DMS53 treated with DMSO at 0.1 percent for 48 hours (cell line): ENCODE data around the gene ULBP1.
A peak's percentile ranks its signal among the peaks of the same experiment; 100 is the strongest.
"Not testable (repeated sequence)": the region's sequence is repeated elsewhere in the genome, so short reads cannot be mapped to it uniquely, and the experiment has no call there.

ENCODE experiments used
- DNase-seq: peaks from one replicate; lab custom pipeline; 2025; ENCODE audit not compliant: unreplicated experiment; lab: John Stamatoyannopoulos, UW

ULBP1 gene

DNA sequence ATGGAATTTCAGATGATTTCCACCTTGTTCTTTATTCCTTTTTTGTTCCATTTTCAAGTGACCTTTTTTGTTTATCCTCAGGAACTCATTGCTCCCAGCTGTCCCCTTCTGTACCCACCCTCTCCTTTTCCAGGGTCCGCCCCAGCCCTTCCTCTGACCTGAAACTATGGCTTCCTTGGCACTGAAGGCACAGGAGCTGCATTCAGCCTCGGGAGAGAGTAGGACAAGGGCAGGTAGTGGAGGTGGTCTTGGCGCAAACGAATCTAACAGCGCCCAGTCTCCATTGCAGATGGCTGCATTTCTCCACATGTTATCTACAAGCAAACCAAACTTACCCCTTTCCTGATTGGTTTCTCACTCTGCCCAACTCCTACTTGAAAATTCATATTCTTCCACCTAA is 30.7 kb upstream of the ULBP1 start:
- no peak for DNase-seq

GRCh38 chr6:149933461-149933860 is 30.3 kb upstream of the ULBP1 start:
- DNase-seq: no peak

- peak; percentile 62 for DNase-seq
These were observed 29.2 kb upstream of the ULBP1 start for GRCh38 chr6:149934249-149935156.

GRCh38 chr6:149935246-149935645 is 28.5 kb upstream of the ULBP1 start:
- DNase-seq: no peak

- DNase-seq: no peak
These were observed 28.1 kb upstream of the ULBP1 start for GRCh38 chr6:149935668-149936067.

- DNase-seq: no peak
These were observed 27.0 kb upstream of the ULBP1 start for GRCh38 chr6:149936743-149937142.

GRCh38 chr6:149938013-149938570 is 25.7 kb upstream of the ULBP1 start:
- DNase-seq: not testable (repeated sequence)

DNA sequence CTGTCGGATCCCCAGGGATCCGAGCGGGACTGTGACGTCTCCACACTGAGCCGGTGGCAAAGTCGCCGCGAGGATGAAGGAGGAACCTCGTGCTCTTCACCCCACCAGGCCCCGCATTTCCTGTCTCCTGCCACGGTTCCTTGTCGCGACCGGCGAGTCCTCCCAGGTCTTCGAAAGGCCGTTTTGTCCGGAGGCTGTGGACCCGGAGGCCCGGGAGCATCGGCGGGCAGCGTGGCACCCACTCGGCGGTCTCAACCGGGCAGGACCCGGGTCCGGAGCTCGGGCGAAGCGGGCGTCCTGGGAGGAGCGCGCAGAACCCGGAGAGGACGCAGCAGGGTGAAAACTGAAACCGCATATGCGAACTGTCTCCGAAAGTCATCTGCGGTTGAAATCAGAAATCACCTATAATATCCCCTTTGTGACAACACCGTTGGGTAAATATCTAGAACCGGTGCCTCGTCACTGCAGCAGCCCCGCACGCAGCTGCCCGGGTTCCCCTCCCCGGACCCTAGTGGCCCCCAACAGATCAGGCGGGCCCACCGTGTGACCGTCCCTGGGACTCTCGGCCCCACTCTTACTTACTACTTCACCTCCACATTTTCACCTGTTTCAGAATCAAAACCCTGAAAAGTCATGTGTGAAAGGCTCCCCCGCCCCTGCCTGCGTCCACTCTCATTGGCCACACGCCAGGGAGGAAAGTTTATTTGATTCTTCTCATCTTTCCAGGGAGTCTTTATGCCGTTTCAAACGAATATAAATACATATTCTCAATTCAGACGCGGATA is 25.0 kb upstream of the ULBP1 start:
- no peak for DNase-seq

GRCh38 chr6:149939356-149939648 is 24.4 kb upstream of the ULBP1 start:
- DNase-seq: no peak

DNA sequence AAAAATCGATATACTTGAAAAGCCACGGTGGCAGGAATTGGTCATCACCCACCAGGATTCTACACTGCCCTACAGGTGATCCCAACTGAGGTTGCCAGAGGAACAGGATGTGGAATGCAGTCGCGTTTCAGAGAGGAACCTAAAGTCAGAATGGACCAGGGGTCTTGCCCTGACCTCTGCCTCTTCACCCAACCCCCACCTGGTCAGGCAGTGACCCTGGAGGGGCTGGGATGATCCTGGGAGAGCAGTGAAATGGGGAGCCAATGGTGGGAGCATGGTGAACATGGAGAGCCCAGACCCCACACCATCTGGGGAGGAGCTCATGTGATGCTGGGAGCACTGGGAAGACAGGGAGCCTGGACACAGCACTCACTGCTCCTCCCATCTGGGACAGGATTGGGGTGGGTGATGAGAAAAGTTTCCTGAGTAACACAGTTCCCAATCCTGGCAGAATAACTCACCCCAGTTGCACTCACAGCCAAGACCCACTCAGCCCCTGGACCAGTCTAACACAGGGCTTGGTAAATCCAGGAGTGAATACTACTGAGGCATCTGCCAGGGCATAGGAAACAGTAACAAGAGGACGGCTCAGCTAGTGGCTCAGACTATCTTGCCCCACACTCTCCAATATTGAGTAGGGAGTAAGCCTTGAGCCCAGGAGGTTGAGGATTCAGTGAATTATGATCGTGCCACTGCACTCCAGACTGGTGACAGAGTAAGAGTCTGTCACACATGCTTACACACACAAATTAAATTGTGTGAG is 23.7 kb upstream of the ULBP1 start:
- no peak for DNase-seq

DNA sequence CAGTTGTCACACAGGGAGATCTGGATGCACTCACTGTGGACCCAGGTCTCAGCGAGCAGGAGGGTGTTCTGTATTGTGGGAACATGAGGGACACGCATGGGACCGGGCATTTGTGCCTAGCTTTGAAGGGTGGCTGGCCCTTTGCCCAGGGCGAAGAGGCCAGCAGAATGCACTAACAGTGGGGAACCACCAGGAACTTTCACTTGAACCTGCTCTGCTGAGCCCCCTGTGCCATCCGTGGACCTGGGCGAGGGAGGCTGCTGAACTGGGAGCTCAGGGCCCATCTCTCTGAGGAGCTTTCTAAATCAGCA is 23.1 kb upstream of the ULBP1 start:
- DNase-seq: no peak

- DNase-seq: peak; percentile 36
These were observed 21.9 kb upstream of the ULBP1 start, which contains the start of gene ULBP2 for GRCh38 chr6:149941583-149942460. TSS of gene ULBP2 (plus strand) at chr6:149942014. CDS start at chr6:149942073, 59 bp downstream.

DNA sequence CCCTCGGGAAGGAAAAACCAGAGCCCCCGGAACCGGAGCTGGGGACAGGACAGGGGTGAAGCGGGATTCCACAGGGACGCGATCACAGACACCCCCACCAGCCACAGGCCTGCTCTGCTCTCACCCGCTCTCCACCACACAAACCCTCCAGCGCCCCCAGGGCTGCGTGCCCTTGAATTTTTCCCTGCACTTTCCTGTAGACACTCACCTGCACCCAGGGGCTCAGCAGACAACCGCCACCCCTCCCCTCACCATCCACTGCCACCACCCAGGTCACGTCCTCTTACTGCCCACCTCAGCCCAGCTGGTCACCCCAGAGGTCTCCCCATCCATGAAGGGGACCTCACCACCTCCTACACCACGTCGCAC is 21.3 kb upstream of the ULBP1 start:
- DNase-seq: no peak

- DNase-seq: not testable (repeated sequence)
These were observed 20.4 kb upstream of the ULBP1 start for GRCh38 chr6:149943321-149943720.

DNA sequence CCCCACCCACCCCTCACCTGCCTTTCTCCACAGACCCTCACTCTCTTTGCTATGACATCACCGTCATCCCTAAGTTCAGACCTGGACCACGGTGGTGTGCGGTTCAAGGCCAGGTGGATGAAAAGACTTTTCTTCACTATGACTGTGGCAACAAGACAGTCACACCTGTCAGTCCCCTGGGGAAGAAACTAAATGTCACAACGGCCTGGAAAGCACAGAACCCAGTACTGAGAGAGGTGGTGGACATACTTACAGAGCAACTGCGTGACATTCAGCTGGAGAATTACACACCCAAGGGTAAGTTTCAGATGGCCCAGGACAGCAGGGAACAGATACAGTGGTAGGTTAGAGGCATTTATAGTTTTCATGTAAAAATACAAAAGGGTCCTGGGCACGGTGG is 18.5 kb upstream of the ULBP1 start:
- not testable (repeated sequence) for DNase-seq

DNA sequence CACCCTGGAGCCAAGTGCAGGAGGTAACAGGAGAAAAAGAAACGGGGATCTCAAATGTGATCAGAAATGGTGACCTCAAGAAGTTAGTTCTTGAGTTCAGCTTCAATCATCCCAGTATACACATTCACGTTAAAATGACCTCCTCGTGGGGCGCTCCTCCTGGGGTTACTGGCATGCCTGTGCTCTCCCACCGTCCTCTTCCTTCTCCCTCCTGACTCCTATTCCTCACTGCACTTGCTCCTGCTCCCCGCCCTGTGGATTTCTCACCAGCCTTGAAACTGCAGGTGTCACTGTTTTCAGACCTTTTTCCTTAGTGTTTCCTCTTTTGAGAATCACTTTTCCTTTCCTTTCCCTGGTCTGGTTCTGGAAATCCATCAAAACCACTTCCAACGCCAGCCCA is 17.1 kb upstream of the ULBP1 start:
- not testable (repeated sequence) for DNase-seq

DNA sequence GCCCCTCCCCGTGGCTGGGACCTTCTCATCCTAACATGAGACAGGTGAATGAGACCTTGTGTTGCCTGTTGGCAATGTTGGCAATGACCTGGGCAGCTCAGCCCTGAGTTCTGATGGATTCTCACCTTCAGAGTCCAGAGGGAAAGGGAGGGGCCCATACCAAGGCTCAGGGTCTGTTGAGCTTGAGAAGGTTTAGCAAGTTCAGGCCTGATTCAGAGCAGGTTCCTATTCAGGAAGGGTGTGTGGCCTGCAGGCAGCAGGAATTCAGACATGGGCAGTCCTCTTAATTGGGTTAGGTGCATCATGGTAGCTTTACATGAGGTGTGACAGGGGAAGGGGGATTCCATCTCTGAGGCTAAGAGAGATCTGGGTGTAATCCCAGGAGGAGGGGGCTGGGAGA is 16.2 kb upstream of the ULBP1 start:
- not testable (repeated sequence) for DNase-seq

GRCh38 chr6:149948011-149948410 is 15.7 kb upstream of the ULBP1 start:
- DNase-seq: no peak

DNA sequence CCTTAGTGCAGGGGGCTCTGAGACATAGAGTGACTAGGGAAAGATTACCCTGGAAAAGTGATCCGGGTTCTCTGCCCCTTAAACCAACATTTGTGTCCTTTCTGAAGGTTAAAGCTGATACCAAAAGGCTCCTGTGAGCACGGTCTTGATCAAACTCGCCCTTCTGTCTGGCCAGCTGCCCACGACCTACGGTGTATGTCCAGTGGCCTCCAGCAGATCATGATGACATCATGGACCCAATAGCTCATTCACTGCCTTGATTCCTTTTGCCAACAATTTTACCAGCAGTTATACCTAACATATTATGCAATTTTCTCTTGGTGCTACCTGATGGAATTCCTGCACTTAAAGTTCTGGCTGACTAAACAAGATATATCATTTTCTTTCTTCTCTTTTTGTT is 15.1 kb upstream of the ULBP1 start:
- DNase-seq: no peak

DNA sequence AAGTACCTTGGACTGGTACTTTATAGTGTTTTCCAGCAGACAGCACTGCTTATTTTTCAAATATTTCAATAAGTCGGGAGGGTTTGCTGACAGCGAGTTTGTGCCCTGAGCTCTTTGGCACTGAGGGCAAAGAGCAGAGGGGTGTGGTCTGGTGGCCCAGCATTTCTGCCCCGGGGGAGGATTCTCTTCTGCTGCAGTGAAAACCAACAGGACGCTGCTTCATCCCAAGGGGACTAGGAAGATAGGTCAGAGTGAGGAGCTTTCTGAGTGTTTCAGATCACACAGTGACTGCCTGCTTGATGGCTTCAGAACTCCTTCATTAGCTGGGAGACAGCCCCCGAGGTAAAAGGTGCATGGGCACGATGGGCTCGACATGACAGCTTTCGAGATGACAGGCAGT is 13.3 kb upstream of the ULBP1 start:
- DNase-seq: no peak
